Neural cell (in vitro differentiated cells): Measurements from ENCODE around the gene UROC1. TPM values are rescaled to one million over a fixed set of nuclear protein-coding genes. Genes with fewer than 3 reads are reported as not detected.

Experiments used
- H2AFZ ChIP-seq: fragments of 200-600, 300-800 bp; sonication (generic), shearing (Covaris generic); 2 replicates; pipeline ENCODE4 v1.6.0; 2014; ENCODE audit warnings: low read depth, mild to moderate bottlenecking, antibody characterized with exemption, low read length, moderate library complexity
- H3F3A ChIP-seq: fragments of 200-600 bp; shearing (Covaris generic); 2 replicates; pipeline ENCODE4 v1.6.1; 2016; ENCODE audit warnings: mild to moderate bottlenecking, moderate library complexity, mixed read lengths, antibody characterized with exemption, low read length; ENCODE audit not compliant: insufficient read depth, poor library complexity, severe bottlenecking
- H3K27ac ChIP-seq: fragments of 200-600, 300-800 bp; sonication (generic), shearing (Covaris generic); 2 replicates; pipeline ENCODE4 v1.5.1; 2014; ENCODE audit warnings: mild to moderate bottlenecking, low read length, moderate library complexity
- H3K27me3 ChIP-seq: fragments of 300-800, 200-600 bp; sonication (generic), shearing (Covaris generic); 2 replicates; pipeline ENCODE4 v1.6.0; 2014; ENCODE audit warnings: mild to moderate bottlenecking, low read depth, low read length, moderate library complexity; ENCODE audit not compliant: insufficient read depth
- H3K36me3 ChIP-seq: fragments of 300-800, 200-600 bp; sonication (generic), shearing (Covaris generic); 2 replicates; pipeline ENCODE4 v1.5.1; 2014; ENCODE audit warnings: mild to moderate bottlenecking, antibody characterized with exemption, low read length, moderate library complexity; ENCODE audit not compliant: insufficient read depth
- H3K4me2 ChIP-seq: fragments of 300-800, 200-600 bp; sonication (generic), shearing (Covaris generic); 2 replicates; pipeline ENCODE4 v1.6.0; 2014; ENCODE audit warnings: mild to moderate bottlenecking, low read length
- H3K4me3 ChIP-seq: fragments of 300-800, 200-600 bp; sonication (generic), shearing (Covaris generic); 2 replicates; pipeline ENCODE4 v1.5.1; 2014; ENCODE audit warnings: mild to moderate bottlenecking, low read length, moderate library complexity
- H3K79me2 ChIP-seq: fragments of 200-600 bp; shearing (Covaris generic); replicated peaks from 2 replicates; pipeline ENCODE4 v1.6.0; 2014; ENCODE audit warnings: mild to moderate bottlenecking, low read length, moderate library complexity; ENCODE audit not compliant: insufficient read depth
- H3K9ac ChIP-seq: fragments of 300-800, 200-600 bp; sonication (generic), shearing (Covaris generic); 2 replicates; pipeline ENCODE4 v1.6.1; 2016; ENCODE audit warnings: mild to moderate bottlenecking, low read length, mixed read lengths
- H3K9me2 ChIP-seq: fragments of 200-600 bp; shearing (Covaris generic); 2 replicates; pipeline ENCODE4 v1.6.1; 2016; ENCODE audit warnings: mild to moderate bottlenecking, low read length, mixed read lengths; ENCODE audit not compliant: insufficient read depth
- H3K9me3 ChIP-seq: fragments of 200-600, 300-800 bp; sonication (generic), shearing (Covaris generic); 2 replicates; pipeline ENCODE4 v1.6.1; 2016; ENCODE audit warnings: mild to moderate bottlenecking, mixed run types, low read length, moderate library complexity, mixed read lengths
- H4K20me1 ChIP-seq: fragments of 200-600 bp; shearing (Covaris generic); 2 replicates; pipeline ENCODE4 v1.6.1; 2016; ENCODE audit warnings: mild to moderate bottlenecking, mixed run types; ENCODE audit not compliant: insufficient read depth
- CTCF ChIP-seq: fragments of 450-650 bp; IDR thresholded peaks from 2 replicates; pipeline ENCODE4 v1.5.1; 2014; ENCODE audit warnings: antibody characterized with exemption, mild to moderate bottlenecking, moderate library complexity; ENCODE audit not compliant: poor library complexity, severe bottlenecking
- EP300 ChIP-seq: fragments of 450-650 bp; conservative IDR thresholded peaks from 2 replicates; pipeline ENCODE4 v1.6.1; 2014; ENCODE audit warnings: antibody characterized with exemption, mild to moderate bottlenecking, moderate library complexity; ENCODE audit not compliant: poor library complexity, severe bottlenecking
- EZH2 ChIP-seq: fragments of 200-600, 300-800 bp; shearing (Covaris generic), sonication (generic); IDR thresholded peaks from 2 replicates; pipeline ENCODE4 v1.6.1; 2014; ENCODE audit warnings: antibody characterized with exemption, low read length, borderline replicate concordance, mild to moderate bottlenecking; ENCODE audit not compliant: insufficient read depth, poor library complexity, severe bottlenecking
- MXI1 ChIP-seq: fragments of 450-650 bp; conservative IDR thresholded peaks from 2 replicates; pipeline ENCODE4 v1.6.1; 2014; ENCODE audit warnings: antibody characterized with exemption, mild to moderate bottlenecking; ENCODE audit not compliant: poor library complexity, severe bottlenecking
- POLR2AphosphoS5 ChIP-seq: IDR thresholded peaks from 2 replicates; pipeline ENCODE4 v1.6.1; 2012
- RAD21 ChIP-seq: fragments of 450-650 bp; conservative IDR thresholded peaks from 2 replicates; pipeline ENCODE4 v1.6.1; 2014; ENCODE audit warnings: antibody characterized with exemption, mild to moderate bottlenecking, moderate library complexity
- REST ChIP-seq: IDR thresholded peaks from 2 replicates; pipeline ENCODE4 v1.6.1; 2012; ENCODE audit warnings: borderline replicate concordance
- SMC3 ChIP-seq: fragments of 450-650 bp; conservative IDR thresholded peaks from 2 replicates; pipeline ENCODE4 v1.6.1; 2014; ENCODE audit warnings: antibody characterized with exemption, mild to moderate bottlenecking, moderate library complexity; ENCODE audit not compliant: poor library complexity
- TAF1 ChIP-seq: IDR thresholded peaks from 2 replicates; pipeline ENCODE4 v1.6.1; 2012; ENCODE audit warnings: low read depth
- polyA plus RNA-seq: library from polyadenylated mRNA; depleted of rRNA; stranded (reverse); fragments of >200 nt; gene quantifications from 2 replicates; pipeline ENCODE4 v1.2.3, GENCODE V29; 2014

The UROC1 gene
- polyA plus RNA-seq, 1 donor from 2014 or later, result not detected

- Histone ChIP-seq H3K4me3 (no peak overlapping the region), H3K27me3 (no peaks in the 10 kb centered on the region), H3K9me2 (no peaks in the 10 kb centered on the region), H2AFZ (no peak overlapping the region), H3K9ac (no peak overlapping the region), H3K36me3 (no peaks in the 10 kb centered on the region), H3K27ac (no peak overlapping the region), H3K79me2 (no peaks in the 10 kb centered on the region), H4K20me1 (no peaks in the 10 kb centered on the region), H3K9me3 (no peaks in the 10 kb centered on the region), H3F3A (no peaks in the 10 kb centered on the region), H3K4me2 (no peak overlapping the region)
- no peak for TF ChIP-seq CTCF
- no peak for TF ChIP-seq RAD21
- no peak for TF ChIP-seq SMC3
- no peak for TF ChIP-seq POLR2AphosphoS5
- TF ChIP-seq EP300, result no peak
- TF ChIP-seq MXI1, result no peak
- TF ChIP-seq TAF1, result no peak
- no peak for TF ChIP-seq EZH2
- no peak for TF ChIP-seq REST
Measured at GRCh38 chr3:126438746-126439145, 78.8 kb downstream of the UROC1 start.

- Histone ChIP-seq H3K9me3 (no peaks in the 10 kb centered on the region), H3K36me3 (no peaks in the 10 kb centered on the region), H3K9me2 (no peaks in the 10 kb centered on the region), H3K27me3 (no peaks in the 10 kb centered on the region), H2AFZ (no peak overlapping the region), H3K4me2 (no peak overlapping the region), H3K4me3 (no peak overlapping the region), H4K20me1 (no peaks in the 10 kb centered on the region), H3F3A (no peaks in the 10 kb centered on the region), H3K79me2 (no peaks in the 10 kb centered on the region), H3K27ac (no peak overlapping the region), H3K9ac (no peak overlapping the region)
- no peak for TF ChIP-seq RAD21
Measured at GRCh38 chr3:126438186-126438585, 79.4 kb downstream of the UROC1 start.
